ENCODE data around the gene RAPGEF4. TPM values are rescaled to one million over a fixed set of nuclear protein-coding genes. Genes with fewer than 3 reads are reported as not detected.

Gene RAPGEF4
- total RNA-seq, 1 experiment from 2014 or later = 1.4 TPM

DNA sequence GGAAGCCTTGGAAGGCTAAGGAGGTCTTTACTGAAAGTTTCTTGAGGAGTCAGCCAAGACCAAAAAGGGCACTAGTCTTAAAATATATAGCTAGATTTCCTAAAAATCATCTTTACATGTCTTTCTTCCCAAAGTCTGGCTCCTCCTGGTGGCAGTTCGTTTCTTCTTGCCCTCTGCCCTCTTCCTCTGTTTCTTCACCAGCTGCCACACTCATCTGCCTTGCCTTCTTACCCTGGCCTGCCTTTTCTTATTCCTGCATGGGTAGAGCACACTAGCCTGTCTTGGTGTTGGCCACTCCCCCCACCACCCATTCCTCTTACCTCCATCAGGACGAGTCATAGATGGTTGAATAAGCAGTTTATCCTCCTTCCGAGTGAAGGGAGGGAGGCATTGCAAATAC lies 129.8 kb downstream of the RAPGEF4 start:
- DNase-seq = peak; percentile 40

More for the DNA sequence above, 129.8 kb downstream of the RAPGEF4 start:
- Histone ChIP-seq H3K18ac (ENCODE audit: insufficient read length, low read depth, low read length) (no peak overlapping the region), H2BK12ac (ENCODE audit: insufficient read length, low read depth, low read length) (no peak overlapping the region), H3K4me2 (ENCODE audit: insufficient read depth, insufficient read length, low read length) (no peak overlapping the region), H3K79me2 (ENCODE audit: insufficient read depth, low read length) (no peaks in the 10 kb centered on the region), H3K4me1 (ENCODE audit: insufficient read depth, low read length) (no peaks in the 10 kb centered on the region), H3T11ph (ENCODE audit: low read length) (no peak overlapping the region), H2AFZ (ENCODE audit: low read length) (no peak overlapping the region), H3K79me1 (ENCODE audit: insufficient read depth, low read depth, low read length, poor library complexity, severe bottlenecking) (no peaks in the 10 kb centered on the region), H3K27ac (ENCODE audit: insufficient read length, low read depth, low read length) (no peak overlapping the region), H3K4ac (ENCODE audit: low read depth, low read length) (no peak overlapping the region), H3K23me2 (ENCODE audit: insufficient read length, low read depth, low read length, poor library complexity, severe bottlenecking) (no peaks in the 10 kb centered on the region), H3K56ac (ENCODE audit: insufficient read length, low read depth, low read length) (no peak overlapping the region), H3K9me3 (ENCODE audit: control insufficient read depth, low read depth, low read length) (no peaks in the 10 kb centered on the region), H3K27me3 (ENCODE audit: insufficient read depth, low read length) (no peaks in the 10 kb centered on the region), H2BK15ac (ENCODE audit: low read depth, low read length) (no peak overlapping the region), H3K23ac (ENCODE audit: insufficient read length, low read depth, low read length) (no peak overlapping the region), H2BK20ac (ENCODE audit: low read depth, low read length, poor library complexity, severe bottlenecking) (no peak overlapping the region), H3K14ac (ENCODE audit: insufficient read depth, low read length) (no peak overlapping the region), H2BK5ac (ENCODE audit: insufficient read length, low read length) (no peak overlapping the region), H4K91ac (ENCODE audit: insufficient read length, low read depth, low read length) (no peak overlapping the region), H3K9ac (ENCODE audit: extremely low read depth, insufficient read length, low read length) (no peak overlapping the region), H4K20me1 (ENCODE audit: control insufficient read depth, insufficient read depth, insufficient read length) (no peaks in the 10 kb centered on the region), H4K5ac (ENCODE audit: insufficient read length, low read depth, low read length) (no peak overlapping the region), H2AK5ac (ENCODE audit: insufficient read length, low read length) (no peak overlapping the region), H4K8ac (replicated peaks; ENCODE audit: insufficient read length, low read depth, low read length) (no peak overlapping the region), H2BK120ac (ENCODE audit: low read depth, low read length, poor library complexity, severe bottlenecking) (no peak overlapping the region)
- Mint-ChIP-seq H3K27me3 (ENCODE audit: low read depth) (no peaks in the 10 kb centered on the region; the same call in 1 of the 2 replicates), H3K4me1 (no peaks in the 10 kb centered on the region; a peak in 2 of 4 replicates), H3K36me3 (ENCODE audit: insufficient read depth in 1 of 3, low read depth in 3 of 3) (no peaks in the 10 kb centered on the region), H3K27ac (no peak overlapping the region), H3K9me3 (no peaks in the 10 kb centered on the region), H3K4me3 (no peak overlapping the region)
- WGBS (ENCODE audit: extremely low coverage, insufficient read length, low lambda C conversion rate) = no CpG with 5 or more reads among the region's 3 CpGs
- TF ChIP-seq, protein P1, sequence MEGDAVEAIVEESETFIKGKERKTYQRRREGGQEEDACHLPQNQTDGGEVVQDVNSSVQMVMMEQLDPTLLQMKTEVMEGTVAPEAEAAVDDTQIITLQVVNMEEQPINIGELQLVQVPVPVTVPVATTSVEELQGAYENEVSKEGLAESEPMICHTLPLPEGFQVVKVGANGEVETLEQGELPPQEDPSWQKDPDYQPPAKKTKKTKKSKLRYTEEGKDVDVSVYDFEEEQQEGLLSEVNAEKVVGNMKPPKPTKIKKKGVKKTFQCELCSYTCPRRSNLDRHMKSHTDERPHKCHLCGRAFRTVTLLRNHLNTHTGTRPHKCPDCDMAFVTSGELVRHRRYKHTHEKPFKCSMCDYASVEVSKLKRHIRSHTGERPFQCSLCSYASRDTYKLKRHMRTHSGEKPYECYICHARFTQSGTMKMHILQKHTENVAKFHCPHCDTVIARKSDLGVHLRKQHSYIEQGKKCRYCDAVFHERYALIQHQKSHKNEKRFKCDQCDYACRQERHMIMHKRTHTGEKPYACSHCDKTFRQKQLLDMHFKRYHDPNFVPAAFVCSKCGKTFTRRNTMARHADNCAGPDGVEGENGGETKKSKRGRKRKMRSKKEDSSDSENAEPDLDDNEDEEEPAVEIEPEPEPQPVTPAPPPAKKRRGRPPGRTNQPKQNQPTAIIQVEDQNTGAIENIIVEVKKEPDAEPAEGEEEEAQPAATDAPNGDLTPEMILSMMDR (conservative IDR thresholded peaks at IDR 0.05) = peak; percentile 59
